H9 (cell line): ENCODE results near the gene NEK11. TPM values are rescaled to one million over a fixed set of nuclear protein-coding genes. Genes with fewer than 3 reads are reported as not detected.

ENCODE experiments used
- DNase-seq: peaks from one replicate; pipeline ENCODE4 v3.0.0-alpha.2; 2017
- H2AFZ ChIP-seq: one replicate; pipeline ENCODE4 v1.6.1; 2013; ENCODE audit warnings: mild to moderate bottlenecking, low read length, control low read depth, moderate library complexity
- H2AK5ac ChIP-seq: 2 replicates; pipeline ENCODE4 v1.6.1; 2013; ENCODE audit warnings: low read length, control low read depth, mixed read lengths; ENCODE audit not compliant: insufficient read length
- H2BK120ac ChIP-seq: one replicate; pipeline ENCODE4 v1.6.1; 2013; ENCODE audit warnings: low read depth, mild to moderate bottlenecking, low read length, control low read depth, inconsistent platforms; ENCODE audit not compliant: poor library complexity, severe bottlenecking
- H2BK12ac ChIP-seq: 2 replicates; pipeline ENCODE4 v1.6.1; 2013; ENCODE audit warnings: low read length, control low read depth, mixed read lengths, low read depth; ENCODE audit not compliant: insufficient read length
- H2BK15ac ChIP-seq: 2 replicates; pipeline ENCODE4 v1.6.1; 2013; ENCODE audit warnings: low read depth, low read length, control low read depth
- H2BK20ac ChIP-seq: one replicate; pipeline ENCODE4 v1.6.1; 2013; ENCODE audit warnings: low read depth, mild to moderate bottlenecking, low read length, control low read depth, inconsistent platforms; ENCODE audit not compliant: poor library complexity, severe bottlenecking
- H2BK5ac ChIP-seq: 2 replicates; pipeline ENCODE4 v1.6.1; 2013; ENCODE audit warnings: low read length, control low read depth, mixed read lengths; ENCODE audit not compliant: insufficient read length
- H3K14ac ChIP-seq: 2 replicates; pipeline ENCODE4 v1.6.1; 2013; ENCODE audit warnings: low read length, control low read depth; ENCODE audit not compliant: insufficient read depth
- H3K18ac ChIP-seq: 2 replicates; pipeline ENCODE4 v1.6.1; 2013; ENCODE audit warnings: low read depth, mild to moderate bottlenecking, mixed read lengths, low read length, control low read depth; ENCODE audit not compliant: insufficient read length
- H3K23ac ChIP-seq: 2 replicates; pipeline ENCODE4 v1.6.1; 2013; ENCODE audit warnings: low read length, control low read depth, mixed read lengths, low read depth; ENCODE audit not compliant: insufficient read length
- H3K23me2 ChIP-seq: 2 replicates; pipeline ENCODE4 v1.6.1; 2013; ENCODE audit warnings: low read depth, mild to moderate bottlenecking, mixed read lengths, low read length, control low read depth; ENCODE audit not compliant: insufficient read length, poor library complexity, severe bottlenecking
- H3K27ac ChIP-seq: 2 replicates; pipeline ENCODE4 v1.5.1; 2013; ENCODE audit warnings: low read length, control low read depth, mixed read lengths, low read depth; ENCODE audit not compliant: insufficient read length
- H3K27me3 ChIP-seq: 2 replicates; pipeline ENCODE4 v1.6.1; 2013; ENCODE audit warnings: low read length, control low read depth, inconsistent platforms; ENCODE audit not compliant: insufficient read depth
- H3K4ac ChIP-seq: 2 replicates; pipeline ENCODE4 v1.6.1; 2013; ENCODE audit warnings: low read depth, mild to moderate bottlenecking, control low read depth, inconsistent platforms, low read length, moderate library complexity
- H3K4me1 ChIP-seq: 2 replicates; pipeline ENCODE4 v1.6.1; 2013; ENCODE audit warnings: low read length, control low read depth, inconsistent platforms; ENCODE audit not compliant: insufficient read depth
- H3K4me2 ChIP-seq: 2 replicates; pipeline ENCODE4 v1.6.1; 2013; ENCODE audit warnings: low read length, control low read depth, mixed read lengths; ENCODE audit not compliant: insufficient read length, insufficient read depth
- H3K56ac ChIP-seq: 2 replicates; pipeline ENCODE4 v1.6.1; 2013; ENCODE audit warnings: low read depth, mild to moderate bottlenecking, mixed read lengths, low read length, control low read depth; ENCODE audit not compliant: insufficient read length
- H3K79me1 ChIP-seq: 2 replicates; pipeline ENCODE4 v1.6.1; 2013; ENCODE audit warnings: low read depth, mild to moderate bottlenecking, moderate library complexity, low read length, control low read depth, inconsistent platforms; ENCODE audit not compliant: insufficient read depth, poor library complexity, severe bottlenecking
- H3K79me2 ChIP-seq: 2 replicates; pipeline ENCODE4 v1.6.1; 2013; ENCODE audit warnings: low read length, control low read depth, inconsistent platforms; ENCODE audit not compliant: insufficient read depth
- H3K9ac ChIP-seq: 2 replicates; pipeline ENCODE4 v1.6.1; 2013; ENCODE audit warnings: low read length, control low read depth, mixed read lengths; ENCODE audit not compliant: insufficient read length; ENCODE audit errors: extremely low read depth
- H3K9me3 ChIP-seq: one replicate; pipeline ENCODE4 v1.6.1; 2013; ENCODE audit warnings: low read depth, low read length, inconsistent platforms; ENCODE audit not compliant: control insufficient read depth
- H3T11ph ChIP-seq: one replicate; pipeline ENCODE4 v1.6.1; 2013; ENCODE audit warnings: mild to moderate bottlenecking, low read length, control low read depth, inconsistent platforms
- H4K20me1 ChIP-seq: one replicate; pipeline ENCODE4 v1.6.1; 2013; ENCODE audit not compliant: control insufficient read depth, insufficient read length, insufficient read depth
- H4K5ac ChIP-seq: 2 replicates; pipeline ENCODE4 v1.6.1; 2013; ENCODE audit warnings: low read depth, mild to moderate bottlenecking, mixed read lengths, low read length, control low read depth; ENCODE audit not compliant: insufficient read length
- H4K8ac ChIP-seq: replicated peaks from 2 replicates; pipeline ENCODE4 v1.6.1; 2013; ENCODE audit warnings: low read length, control low read depth, mixed read lengths, low read depth; ENCODE audit not compliant: insufficient read length
- H4K91ac ChIP-seq: 2 replicates; pipeline ENCODE4 v1.6.1; 2013; ENCODE audit warnings: low read depth, mild to moderate bottlenecking, moderate library complexity, mixed read lengths, low read length, control low read depth; ENCODE audit not compliant: insufficient read length
- H3K27ac Mint-ChIP-seq, 3 experiments: 2 replicates in 2 of 3; 3 replicates in 1 of 3; pipeline ENCODE4 v1.8.0; 2020 to 2021; ENCODE audit warnings: mixed read lengths in 3 of 3, mild to moderate bottlenecking in 1 of 3, moderate library complexity in 1 of 3
- H3K27me3 Mint-ChIP-seq: 2 replicates; pipeline ENCODE4 v1.8.0; 2021; ENCODE audit warnings: low read depth, mild to moderate bottlenecking, moderate library complexity, mixed read lengths
- H3K36me3 Mint-ChIP-seq, 3 experiments: 2 replicates in 2 of 3; 3 replicates in 1 of 3; pipeline ENCODE4 v1.8.0; 2020 to 2021; ENCODE audit warnings: low read depth in 3 of 3, mixed read lengths in 3 of 3; ENCODE audit not compliant: insufficient read depth in 1 of 3
- H3K4me1 Mint-ChIP-seq, 2 experiments: 2 replicates each; pipeline ENCODE4 v1.8.0; 2020; ENCODE audit warnings: mixed read lengths in 2 of 2
- H3K4me3 Mint-ChIP-seq, 2 experiments: 2 replicates in 1 of 2; 3 replicates in 1 of 2; pipeline ENCODE4 v1.8.0; 2020 to 2021; ENCODE audit warnings: mild to moderate bottlenecking in 2 of 2, mixed read lengths in 2 of 2, moderate library complexity in 1 of 2
- H3K9me3 Mint-ChIP-seq, 2 experiments: 2 replicates in 1 of 2; 3 replicates in 1 of 2; pipeline ENCODE4 v1.8.0; 2020; ENCODE audit warnings: mild to moderate bottlenecking in 2 of 2, mixed read lengths in 2 of 2, moderate library complexity in 1 of 2
- total RNA-seq: library from RNA; stranded (reverse); gene quantifications from 2 replicates; pipeline ENCODE4 v1.2.1, GENCODE V29; 2021
- TF ChIP-seq, protein P1 (sequence below): fragments of 200-600 bp; sonication (generic); conservative IDR thresholded peaks from 3 replicates; pipeline ENCODE4 v1.8.0; 2021; ENCODE audit warnings: antibody characterized with exemption, mild to moderate bottlenecking

The NEK11 gene
- total RNA-seq, 1 experiment from 2014 or later: 2.5 TPM

DNA sequence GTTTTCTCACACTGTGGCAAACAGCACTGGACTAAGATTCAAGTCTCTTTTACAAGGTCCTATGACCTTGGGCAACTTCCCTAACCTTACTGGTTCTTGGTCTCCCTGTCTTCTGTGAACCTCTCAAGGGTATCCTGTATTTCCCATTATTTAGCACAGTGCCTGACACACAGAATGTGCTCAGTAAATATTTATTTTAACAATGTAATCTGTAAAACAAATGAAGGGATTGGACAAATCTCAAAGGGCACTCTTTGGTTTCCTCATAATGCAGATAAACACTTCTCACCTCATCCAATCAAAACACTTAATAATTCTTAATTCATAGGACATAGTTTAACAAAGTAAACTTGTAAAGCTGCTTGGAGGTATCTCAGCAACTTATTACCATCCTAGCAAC, 367.7 kb downstream of the NEK11 start:
- Histone ChIP-seq H4K8ac (no peak overlapping the region), H3K4ac (no peak overlapping the region), H3K14ac (no peak overlapping the region), H2AFZ (no peak overlapping the region), H3K4me2 (no peak overlapping the region), H3K4me1 (no peaks in the 10 kb centered on the region), H3K79me2 (no peaks in the 10 kb centered on the region), H3K9ac (no peak overlapping the region), H3T11ph (no peak overlapping the region), H3K23ac (no peak overlapping the region), H4K5ac (no peak overlapping the region), H4K20me1 (no peaks in the 10 kb centered on the region), H3K18ac (no peak overlapping the region), H2AK5ac (no peak overlapping the region), H3K56ac (no peak overlapping the region), H3K23me2 (no peaks in the 10 kb centered on the region), H3K79me1 (no peaks in the 10 kb centered on the region), H2BK12ac (no peak overlapping the region), H3K27ac (no peak overlapping the region), H2BK15ac (no peak overlapping the region), H2BK120ac (no peak overlapping the region), H3K9me3 (no peaks in the 10 kb centered on the region), H2BK5ac (no peak overlapping the region), H2BK20ac (no peak overlapping the region), H4K91ac (no peak overlapping the region), H3K27me3 (no peaks in the 10 kb centered on the region)
- H3K36me3 Mint-ChIP-seq: no peaks in the 10 kb centered on the region
- H3K27ac Mint-ChIP-seq: no peak overlapping the region
- peaks cover 0 to 2% of the 10 kb centered on the region in 2 experiments; a peak in 1 of 4 replicates for H3K4me1 Mint-ChIP-seq
- no peaks in the 10 kb centered on the region for H3K27me3 Mint-ChIP-seq
- DNase-seq: no peak
- H3K9me3 Mint-ChIP-seq: no peaks in the 10 kb centered on the region
- no peak overlapping the region for H3K4me3 Mint-ChIP-seq
- TF ChIP-seq, protein P1, sequence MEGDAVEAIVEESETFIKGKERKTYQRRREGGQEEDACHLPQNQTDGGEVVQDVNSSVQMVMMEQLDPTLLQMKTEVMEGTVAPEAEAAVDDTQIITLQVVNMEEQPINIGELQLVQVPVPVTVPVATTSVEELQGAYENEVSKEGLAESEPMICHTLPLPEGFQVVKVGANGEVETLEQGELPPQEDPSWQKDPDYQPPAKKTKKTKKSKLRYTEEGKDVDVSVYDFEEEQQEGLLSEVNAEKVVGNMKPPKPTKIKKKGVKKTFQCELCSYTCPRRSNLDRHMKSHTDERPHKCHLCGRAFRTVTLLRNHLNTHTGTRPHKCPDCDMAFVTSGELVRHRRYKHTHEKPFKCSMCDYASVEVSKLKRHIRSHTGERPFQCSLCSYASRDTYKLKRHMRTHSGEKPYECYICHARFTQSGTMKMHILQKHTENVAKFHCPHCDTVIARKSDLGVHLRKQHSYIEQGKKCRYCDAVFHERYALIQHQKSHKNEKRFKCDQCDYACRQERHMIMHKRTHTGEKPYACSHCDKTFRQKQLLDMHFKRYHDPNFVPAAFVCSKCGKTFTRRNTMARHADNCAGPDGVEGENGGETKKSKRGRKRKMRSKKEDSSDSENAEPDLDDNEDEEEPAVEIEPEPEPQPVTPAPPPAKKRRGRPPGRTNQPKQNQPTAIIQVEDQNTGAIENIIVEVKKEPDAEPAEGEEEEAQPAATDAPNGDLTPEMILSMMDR: no peak
